Brain pericyte (primary cell): Measurements from ENCODE around the gene PRKAG2.

Source experiments
- DNase-seq: peaks from one replicate; pipeline ENCODE4 v3.0.0-alpha.2; 2012; ENCODE audit warnings: low read depth, low spot score

Gene PRKAG2

GRCh38 chr7:151900986-151901621 is 24.2 kb upstream of the PRKAG2 start:
- no peak for DNase-seq

- no peak for DNase-seq
Observed at GRCh38 chr7:151900591-151900985, 23.7 kb upstream of the PRKAG2 start.

GRCh38 chr7:151899513-151900360 is 22.8 kb upstream of the PRKAG2 start:
- no peak for DNase-seq

- DNase-seq = no peak
Observed at GRCh38 chr7:151897951-151898686, 21.2 kb upstream of the PRKAG2 start.

GRCh38 chr7:151897161-151897731 is 20.3 kb upstream of the PRKAG2 start:
- no peak for DNase-seq

GRCh38 chr7:151896486-151896885 is 19.6 kb upstream of the PRKAG2 start:
- no peak for DNase-seq

- no peak for DNase-seq
Observed at GRCh38 chr7:151896086-151896485, 19.2 kb upstream of the PRKAG2 start.

GRCh38 chr7:151895631-151896031 is 18.7 kb upstream of the PRKAG2 start:
- no peak for DNase-seq

- no peak for DNase-seq
Observed at GRCh38 chr7:151895008-151895630, 18.2 kb upstream of the PRKAG2 start.

GRCh38 chr7:151894111-151895007 is 17.4 kb upstream of the PRKAG2 start:
- no peak for DNase-seq

GRCh38 chr7:151893405-151893923 is 16.5 kb upstream of the PRKAG2 start:
- no peak for DNase-seq

GRCh38 chr7:151891753-151892152 is 14.8 kb upstream of the PRKAG2 start:
- DNase-seq = no peak

GRCh38 chr7:151891182-151891581 is 14.3 kb upstream of the PRKAG2 start:
- DNase-seq = no peak

- DNase-seq = no peak
Observed at GRCh38 chr7:151890355-151891004, 13.6 kb upstream of the PRKAG2 start.

- no peak for DNase-seq
Observed at GRCh38 chr7:151889406-151890354, 12.8 kb upstream of the PRKAG2 start.

- no peak for DNase-seq
Observed at GRCh38 chr7:151888079-151889067, 11.5 kb upstream of the PRKAG2 start.

GRCh38 chr7:151886783-151887182 is 9.9 kb upstream of the PRKAG2 start:
- DNase-seq = no peak

- no peak for DNase-seq
Observed at GRCh38 chr7:151885202-151885580, 8.3 kb upstream of the PRKAG2 start.
